ENCODE measurements around the gene LRSAM1. TPM values are rescaled to one million over a fixed set of nuclear protein-coding genes. Genes with fewer than 3 reads are reported as not detected.

The LRSAM1 gene
- total and polyA plus RNA-seq, 2 of the 8 experiments (the other 6 are each of a cell fraction or from before 2014, with no cell fraction given), result 9.7 to 18.3 TPM

- 0 out of 2 replicates have a peak, but pooled peaks have one; percentile 0 for TF ChIP-seq TAF1 (IDR thresholded peaks at IDR 0.05; ENCODE audit: low read depth, low read length)
- no peak for TF ChIP-seq KDM5A (IDR thresholded peaks at IDR 0.05; ENCODE audit: low read length)
- no peak for TF ChIP-seq NRF1 (IDR thresholded peaks at IDR 0.05; ENCODE audit: low read depth, low read length)
- TF ChIP-seq ATF3 (IDR thresholded peaks at IDR 0.05; ENCODE audit: insufficient read depth, low read depth, low read length), result no peak
- no peak for TF ChIP-seq SP2 (IDR thresholded peaks at IDR 0.05; ENCODE audit: low read length)
- no peak for TF ChIP-seq ATF2 (IDR thresholded peaks at IDR 0.05; ENCODE audit: low read length)
- H4K8ac ChIP-seq (ENCODE audit: extremely low read depth, insufficient read depth, low read length), result no peak overlapping the region; the same call in 1 of the 2 replicates
- 0 out of 2 replicates have a peak overlapping the region, but pooled peaks have one; percentile 5 for H2BK15ac ChIP-seq (ENCODE audit: low read length)
- H3K4me1 ChIP-seq (replicated peaks in 1 of 4; ENCODE audit: control insufficient read depth in 3 of 4, insufficient read depth in 4 of 4, low read length in 3 of 4), result peaks cover 2 to 10% (median 5%) of the 10 kb centered on the region in 4 experiments; a peak in 5 of 7 replicates
- DNase-seq (ENCODE audit: low read depth in 1 of 2, low spot score in 2 of 2), result no peak
- no peak overlapping the region for H3K23ac ChIP-seq (ENCODE audit: insufficient read length)
- peak overlapping the region; percentile 18 for H4K5ac ChIP-seq (ENCODE audit: insufficient read length, low read depth, low read length)
- H3K14ac ChIP-seq (ENCODE audit: insufficient read length), result no peak overlapping the region
- peak overlapping the region; percentile 97; the same call in 1 of the 2 replicates for H2BK12ac ChIP-seq (ENCODE audit: low read depth, low read length)
- peak overlapping the region; percentile 49 for H4K91ac ChIP-seq (replicated peaks; ENCODE audit: insufficient read length, low read length)
- WGBS, 2 experiments (ENCODE audit: extremely low coverage in 1 of 2, insufficient coverage in 1 of 2, insufficient read length in 1 of 2, insufficient replicate concordance in 2 of 2, low coverage in 1 of 2, low lambda C conversion rate in 2 of 2, missing lambda C conversion rate in 1 of 2), result 79% methylated on average over 5 of the region's 5 CpGs; no CpG with 5 or more reads in 1 of the 2 experiments
- FAIRE-seq, result no peak
- H3K36me3 ChIP-seq (ENCODE audit: control insufficient read depth in 2 of 4, insufficient read depth in 4 of 4, low read length in 3 of 4), result peaks cover 0 to 45% (median 26%) of the 10 kb centered on the region in 4 experiments; a peak in 6 of 8 replicates
- no peak overlapping the region for H2AFZ ChIP-seq (ENCODE audit: low read length)
- H3K27ac ChIP-seq (ENCODE audit: low read depth, low read length), result peak overlapping the region; percentile 68; the same call in 1 of the 2 replicates
- 0 out of 2 replicates have a peak overlapping the region, but pooled peaks have one; percentile 84 for H3K18ac ChIP-seq (ENCODE audit: extremely low read depth, low read length)
- H3K4me3 ChIP-seq (ENCODE audit: extremely low read depth in 1 of 4, insufficient read depth in 2 of 4, low read depth in 3 of 4, low read length in 4 of 4), result no peak overlapping the region
- H3K9me3 ChIP-seq (ENCODE audit: insufficient read depth in 2 of 2, low read depth in 1 of 2, low read length in 1 of 2), result peaks cover 32 to 43% of the 10 kb centered on the region in 2 experiments
- H3K4me2 ChIP-seq (ENCODE audit: insufficient read depth in 1 of 2, low read depth in 2 of 2, low read length in 2 of 2), result no peak overlapping the region
- H3K9ac ChIP-seq (replicated peaks in 1 of 4; ENCODE audit: extremely low read depth in 1 of 4, low read depth in 3 of 4, low read length in 3 of 4), result no peak overlapping the region
- H3K56ac ChIP-seq (replicated peaks; ENCODE audit: insufficient read length, low read depth, low read length), result no peak overlapping the region
- H2BK20ac ChIP-seq (ENCODE audit: low read length), result peak overlapping the region; percentile 90; the same call in 1 of the 2 replicates
- no peaks in the 10 kb centered on the region for H4K20me1 ChIP-seq (replicated peaks in 1 of 2; ENCODE audit: control insufficient read depth in 1 of 2, insufficient read depth in 2 of 2, low read length in 2 of 2)
- no peaks in the 10 kb centered on the region for H3K79me2 ChIP-seq (ENCODE audit: control insufficient read depth in 1 of 2, insufficient read depth in 2 of 2, low read length in 2 of 2)
- peak overlapping the region; percentile 36 for H3K4ac ChIP-seq (replicated peaks; ENCODE audit: insufficient read length, low read depth, low read length)
- no peaks in the 10 kb centered on the region for H3K23me2 ChIP-seq (ENCODE audit: low read depth, low read length)
- H3K27me3 ChIP-seq (replicated peaks in 1 of 4; ENCODE audit: control insufficient read depth in 3 of 4, extremely low read depth in 1 of 4, insufficient read depth in 3 of 4, low read length in 3 of 4), result no peaks in the 10 kb centered on the region
- H3K79me1 ChIP-seq (ENCODE audit: low read depth, low read length), result no peaks in the 10 kb centered on the region
- CTCF ChIA-PET (ENCODE audit: partially characterized antibody), result interaction anchor here (0.8 to 2.9 kb wide), 19 partner anchors 9 to 212 kb away, joined by 3 to 15 read pairs (median 4); partner anchors contain the start of gene TOR2A
- H2AK5ac ChIP-seq (ENCODE audit: low read depth, low read length), result peak overlapping the region; percentile 96; the same call in 1 of the 2 replicates
- H2BK5ac ChIP-seq (ENCODE audit: low read depth, low read length), result peak overlapping the region; percentile 97
- peak overlapping the region; percentile 18 for H2BK120ac ChIP-seq (replicated peaks; ENCODE audit: low read depth, low read length)
- POLR2A ChIA-PET (ENCODE audit: partially characterized antibody), result interaction anchor here (0.8 to 2.6 kb wide), 2 partner anchors 10 to 71 kb away, joined by 3 to 12 read pairs; partner anchors contain the start of genes LRSAM1 and RPL12
Observed at GRCh38 chr9:127521919-127522304, 70.6 kb downstream of the LRSAM1 start.

Measured in H1 (cell line).